HCT116 (cell line): Measurements from ENCODE around the gene ABTB1. TPM values are rescaled to one million over a fixed set of nuclear protein-coding genes. Genes with fewer than 3 reads are reported as not detected.

ENCODE experiments used
- ATAC-seq: fragments of 200-7000 bp; cut with Tn5 transposase; 2 replicates; pipeline ENCODE4 v1.9.1; 2020; ENCODE audit warnings: mild to moderate bottlenecking, moderate library complexity
- Bru-seq: library from RNA; stranded (reverse); fragments of 400-500 nt; gene quantifications from one replicate; lab custom pipeline; 2021; lab: Mats Ljungman, UMichigan
- BruChase-seq, 2 experiments: library from RNA; stranded (reverse); fragments of 400-500 nt; gene quantifications; one replicate each; lab custom pipeline; 2021; lab: Mats Ljungman, UMichigan
- BruUV-seq: library from RNA; stranded (reverse); fragments of 400-500 nt; replicated peaks from 2 replicates; lab custom pipeline; 2021; lab: Mats Ljungman, UMichigan
- CTCF ChIA-PET: fragments of 300-600 bp; sonication (Branson Sonifier 250); formaldehyde crosslinking; loops from one replicate; lab custom pipeline; 2021; ENCODE audit warnings: antibody characterized with exemption; lab: Charles Lee
- POLR2A ChIA-PET: fragments of 300-600, 350-600 bp; sonication (Branson Sonifier 250); formaldehyde crosslinking; loops from one replicate; lab custom pipeline; 2021; ENCODE audit warnings: antibody characterized with exemption; lab: Charles Lee
- RAD21 ChIA-PET, 2 experiments: fragments of 300-600 bp; sonication (Branson Sonifier 250); formaldehyde crosslinking; loops; one replicate each; lab custom pipeline; 2023; ENCODE audit warnings: low total read pairs in 2 of 2; ENCODE audit not compliant: uncharacterized antibody in 2 of 2, unreplicated experiment in 2 of 2, low non-redundant PET in 1 of 2; lab: Charles Lee
- DNase-seq: peaks from one replicate; pipeline ENCODE4 v3.0.0-alpha.2; 2010; ENCODE audit warnings: low read depth, low spot score
- H2AFZ ChIP-seq: fragments of 200-600 bp; shearing (Covaris generic), sonication (generic); 2 replicates; pipeline ENCODE4 v1.6.1; 2017; ENCODE audit warnings: low read depth, mixed run types, mixed read lengths, antibody characterized with exemption, low read length; ENCODE audit not compliant: poor library complexity, severe bottlenecking
- H3K27ac ChIP-seq: 2 replicates; pipeline ENCODE4 v1.5.1; 2012; ENCODE audit warnings: low read depth, low read length
- H3K27me3 ChIP-seq: fragments of 200-600 bp; sonication (generic); 2 replicates; pipeline ENCODE4 v1.6.1; 2016; ENCODE audit warnings: mixed run types, low read length, mixed read lengths; ENCODE audit not compliant: insufficient read depth
- H3K36me3 ChIP-seq, 2 experiments: fragments of 200-500 bp in 1 of 2; fragments of 200-600 bp in 1 of 2; sonication (Bioruptor generic) in 1 of 2; sonication (generic) in 1 of 2; 2 replicates each; pipeline versions ENCODE4 v1.5.1 to v1.6.1; 2014 to 2016; ENCODE audit warnings: low read length in 2 of 2, inconsistent platforms in 1 of 2, mixed read lengths in 1 of 2, mixed run types in 1 of 2; ENCODE audit not compliant: insufficient read depth in 2 of 2, control insufficient read depth in 1 of 2
- H3K4me1 ChIP-seq, 2 experiments: fragments of 200-600 bp in 1 of 2; sonication (generic) in 1 of 2; 2 replicates each; pipeline versions ENCODE4 v1.5.1 to v1.6.1; 2012 to 2017; ENCODE audit warnings: low read length in 2 of 2, inconsistent platforms in 1 of 2, mild to moderate bottlenecking in 1 of 2, mixed read lengths in 1 of 2, mixed run types in 1 of 2, moderate library complexity in 1 of 2; ENCODE audit not compliant: insufficient read depth in 2 of 2, control insufficient read depth in 1 of 2
- H3K4me2 ChIP-seq: fragments of 200-600 bp; sonication (generic); 2 replicates; pipeline ENCODE4 v1.6.1; 2017; ENCODE audit warnings: mixed run types, low read length, mixed read lengths
- H3K4me3 ChIP-seq, 2 experiments: fragments of 200-600 bp in 1 of 2; sonication (generic) in 1 of 2; replicated peaks in 1 of 2; 2 replicates each; pipeline ENCODE4 v1.5.1; 2011 to 2016; ENCODE audit warnings: low read length in 2 of 2, control low read depth in 1 of 2, low read depth in 1 of 2, mild to moderate bottlenecking in 1 of 2, mixed read lengths in 1 of 2, mixed run types in 1 of 2
- H3K79me2 ChIP-seq: fragments of 200-600 bp; sonication (generic); 2 replicates; pipeline ENCODE4 v1.6.1; 2017; ENCODE audit warnings: mild to moderate bottlenecking, mixed run types, low read length, moderate library complexity, mixed read lengths; ENCODE audit not compliant: insufficient read depth
- H3K9ac ChIP-seq: fragments of 200-600 bp; sonication (generic); 2 replicates; pipeline ENCODE4 v1.6.1; 2016; ENCODE audit warnings: low read length, mixed read lengths
- H3K9me2 ChIP-seq: fragments of 200-600 bp; sonication (generic), shearing (Covaris generic); 2 replicates; pipeline ENCODE4 v1.6.1; 2017; ENCODE audit warnings: mixed run types, mild to moderate bottlenecking, moderate library complexity; ENCODE audit not compliant: insufficient read depth
- H3K9me3 ChIP-seq, 2 experiments: fragments of 200-500 bp in 1 of 2; fragments of 200-600 bp in 1 of 2; sonication (Bioruptor generic) in 1 of 2; sonication (generic) in 1 of 2; 2 replicates each; pipeline ENCODE4 v1.6.1; 2014 to 2017; ENCODE audit warnings: low read length in 2 of 2, mixed read lengths in 2 of 2, inconsistent platforms in 1 of 2, low read depth in 1 of 2, mild to moderate bottlenecking in 1 of 2, mixed run types in 1 of 2, moderate library complexity in 1 of 2; ENCODE audit not compliant: control insufficient read depth in 1 of 2, insufficient read depth in 1 of 2
- H4K20me1 ChIP-seq: fragments of 200-600 bp; sonication (generic), shearing (Covaris generic); 2 replicates; pipeline ENCODE4 v1.6.1; 2017; ENCODE audit warnings: mixed run types, mild to moderate bottlenecking, moderate library complexity; ENCODE audit not compliant: insufficient read depth
- CEBPB ChIP-seq: IDR thresholded peaks from 2 replicates; pipeline ENCODE4 v1.6.1; 2012; ENCODE audit warnings: low read depth
- ELF1 ChIP-seq: IDR thresholded peaks from 2 replicates; pipeline ENCODE4 v1.6.1; 2012; ENCODE audit warnings: low read depth, borderline replicate concordance
- EZH2 ChIP-seq: fragments of 200-600 bp; sonication (generic); IDR thresholded peaks from 2 replicates; pipeline ENCODE4 v1.6.1; 2017; ENCODE audit warnings: antibody characterized with exemption, mixed run types
- EZH2phosphoT487 ChIP-seq: fragments of 200-600 bp; IDR thresholded peaks from 2 replicates; pipeline ENCODE4 v1.6.1; 2018; ENCODE audit warnings: antibody characterized with exemption, borderline replicate concordance
- POLR2A ChIP-seq: IDR thresholded peaks from 2 replicates; pipeline ENCODE4 v1.7.0; 2011; ENCODE audit warnings: borderline replicate concordance; ENCODE audit not compliant: insufficient read depth, insufficient read length; ENCODE audit errors: extremely low read depth
- POLR2AphosphoS5 ChIP-seq: IDR thresholded peaks from 2 replicates; pipeline ENCODE4 v1.6.1; 2011; ENCODE audit warnings: mild to moderate bottlenecking, low read depth, low read length, moderate library complexity
- SIN3A ChIP-seq: IDR thresholded peaks from 2 replicates; pipeline ENCODE4 v1.6.1; 2012; ENCODE audit warnings: low read depth
- SRF ChIP-seq: IDR thresholded peaks from 2 replicates; pipeline ENCODE4 v1.6.1; 2012; ENCODE audit warnings: low read depth
- YY1 ChIP-seq: IDR thresholded peaks from 2 replicates; pipeline ENCODE4 v1.6.1; 2011; ENCODE audit warnings: low read length, low read depth, moderate library complexity, mild to moderate bottlenecking; ENCODE audit not compliant: insufficient replicate concordance; ENCODE audit errors: extremely low read depth
- ZFX ChIP-seq: fragments of 450-650 bp; IDR thresholded peaks from 2 replicates; pipeline ENCODE4 v1.6.1; 2017
- intact Hi-C: fragments of 100-400 bp; cut with micrococcal nuclease; formaldehyde crosslinking; loops from 2 replicates; pipeline ENCODE4 v1.10.0; 2022
- long read RNA-seq: library from polyadenylated mRNA; unstranded; transcript quantifications from one replicate; pipeline ENCODE4 v2.0.0, GENCODE V29; 2021; ENCODE audit not compliant: unreplicated experiment
- polyA plus RNA-seq: library from polyadenylated mRNA; unstranded; fragments of >200 nt; gene quantifications from 2 replicates; pipeline ENCODE4 v1.2.1, GENCODE V29; 2012; ENCODE audit warnings: missing spikeins
- total RNA-seq: library from RNA; stranded (reverse); gene quantifications from one replicate; pipeline ENCODE4 v1.2.1, GENCODE V29; 2021; ENCODE audit not compliant: unreplicated experiment
- TF ChIP-seq, protein P1 (sequence below), 3 experiments: fragments of 200-600 bp in 1 of 3; sonication (generic) in 1 of 3; IDR thresholded peaks in 2 of 3; conservative IDR thresholded peaks in 1 of 3; 2 replicates each; pipeline ENCODE4 v1.5.1; 2012 to 2017; ENCODE audit warnings: low read depth in 2 of 3, low read length in 2 of 3, antibody characterized with exemption in 1 of 3, borderline replicate concordance in 1 of 3, control low read depth in 1 of 3, mild to moderate bottlenecking in 1 of 3, mixed read lengths in 1 of 3, mixed run types in 1 of 3, moderate library complexity in 1 of 3; ENCODE audit not compliant: insufficient read depth in 1 of 3
- TF ChIP-seq, protein P2 (sequence below): IDR thresholded peaks from 2 replicates; pipeline ENCODE4 v1.6.1; 2012
- TF ChIP-seq, protein P3 (sequence below): IDR thresholded peaks from 2 replicates; pipeline ENCODE4 v1.6.1; 2011; ENCODE audit warnings: mild to moderate bottlenecking, low read length, moderate library complexity; ENCODE audit not compliant: insufficient replicate concordance; ENCODE audit errors: extremely low read depth

The ABTB1 gene
- total RNA-seq (19.4 TPM), Bru-seq, nascent RNA (percentile 51 among the genes with signal in this experiment), BruChase-seq, experiment 1, labeled RNA remaining after a 6-hour chase (percentile 47 among the genes with signal in this experiment), BruChase-seq, experiment 2, labeled RNA remaining after a 2-hour chase (percentile 57 among the genes with signal in this experiment)
- 16.2 and 19.6 TPM in 2 replicates for polyA plus RNA-seq
- long read RNA-seq, transcript ABTB1-201 (12 exons, 1,965 nt) = major isoform, 14 of 29 reads
- long read RNA-seq, partial matches to known transcripts = 5 of 29 reads
- long read RNA-seq, other reads (novel, unspliced or antisense) = 9 of 29 reads

DNA sequence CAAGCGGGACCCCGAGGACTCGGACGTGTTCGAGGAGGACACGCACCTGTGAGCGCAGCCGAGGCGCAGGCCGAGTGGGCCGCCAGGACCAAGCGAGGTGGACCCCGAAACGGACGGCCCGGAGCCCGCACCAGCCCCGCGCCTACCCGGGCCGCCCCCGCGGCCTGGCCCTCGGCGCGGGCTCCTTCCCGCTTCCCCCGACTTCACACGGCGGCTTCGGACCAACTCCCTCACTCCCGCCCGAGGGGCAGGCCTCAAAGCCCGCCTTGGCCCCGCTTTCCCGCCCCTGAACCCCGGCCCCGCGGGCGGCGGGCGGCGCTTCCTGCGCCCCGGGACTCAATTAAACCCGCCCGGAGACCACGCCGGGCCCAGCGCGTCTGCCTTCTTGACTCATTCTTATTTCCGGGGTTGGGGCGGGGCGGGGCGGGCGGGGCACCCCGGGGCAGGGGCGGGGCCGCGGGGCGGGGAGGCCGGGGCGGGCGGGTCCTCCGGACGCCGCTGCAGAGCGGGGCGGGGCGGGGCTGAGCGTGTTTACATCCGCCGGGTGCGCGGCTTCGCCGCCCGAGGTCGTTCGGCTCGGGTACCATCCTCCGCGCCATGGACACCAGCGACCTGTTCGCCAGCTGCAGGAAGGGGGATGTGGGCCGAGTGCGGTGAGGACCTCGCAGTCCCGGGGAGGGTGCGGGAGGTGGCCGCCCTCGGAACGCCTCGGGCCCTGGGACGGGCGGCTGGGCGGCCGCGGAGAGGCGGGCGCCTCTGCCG is at the start of gene ABTB1:
TSS of gene ABTB1 (plus strand) at position 524 of the 762 bp plus-strand sequence. CDS start at position 598, 74 bp downstream.
- Histone ChIP-seq H3K27ac (peak within 1 kb of the TSS; percentile 90), H3K4me3 (peak within 1 kb of the TSS; percentile 71 to 88), H3K27me3 (no peaks in the 10 kb centered on the region), H3K36me3 (no peaks in the 10 kb centered on the region), H3K79me2 (no peaks in the 10 kb centered on the region), H3K9me2 (no peaks in the 10 kb centered on the region), H3K9me3 (no peaks in the 10 kb centered on the region), H3K4me1 (peaks cover 0 to 19% of the 10 kb centered on the region in 2 experiments; a peak in 2 of 4 replicates)
- ChIA-PET CTCF (no interaction called here), POLR2A (interaction anchor here (1.1 kb wide), 1 partner anchor 11 kb away, joined by 3 read pairs; no protein-coding TSS in a partner anchor), RAD21 (no interaction called here)
- ATAC-seq = peak; percentile 87
- intact Hi-C loops = no loop called here
- BruUV-seq = no TSS peak
- TF ChIP-seq EZH2 (no peak), EZH2phosphoT487 (no peak), ZFX (peak; percentile 96), POLR2A (peak; percentile 72), SIN3A (peak; percentile 46; the same call in 1 of the 2 replicates), POLR2AphosphoS5 (peak; percentile 96)
- TF ChIP-seq, all 23 proteins: peak for 4
- peak within 1 kb of the TSS; percentile 35 for H2AFZ ChIP-seq
- no peak for DNase-seq
- peak within 1 kb of the TSS; percentile 95 for H3K9ac ChIP-seq
- H4K20me1 ChIP-seq = no peaks in the 10 kb centered on the region
- H3K4me2 ChIP-seq = peak within 1 kb of the TSS; percentile 98

DNA sequence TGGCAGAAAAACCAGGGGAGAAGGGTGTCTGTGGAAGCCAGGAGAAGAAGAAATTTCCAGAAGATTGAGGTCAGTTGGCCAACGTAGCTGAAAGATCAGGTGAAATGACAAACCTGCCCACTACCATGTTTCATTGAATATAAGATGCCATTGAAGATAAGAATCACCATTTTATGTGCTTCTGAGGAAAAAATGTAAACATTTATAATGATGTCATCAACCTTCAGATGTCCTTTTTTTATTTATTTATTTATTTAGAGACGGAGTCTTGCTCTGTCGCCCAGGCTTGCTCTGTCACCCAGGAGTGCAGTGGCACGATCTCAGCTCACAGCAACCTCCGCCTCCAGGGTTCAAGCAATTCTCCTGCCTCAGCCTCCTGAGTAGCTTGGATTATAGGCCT is 48.7 kb upstream of the ABTB1 start:
- H3K4me1 ChIP-seq = no peaks in the 10 kb centered on the region
- H2AFZ ChIP-seq = no peak overlapping the region
- no peaks in the 10 kb centered on the region for H3K79me2 ChIP-seq
- no peak for DNase-seq
- intact Hi-C loops = no loop called here
- peaks cover 9 to 24% of the 10 kb centered on the region in 2 experiments; a peak in 3 of 4 replicates for H3K36me3 ChIP-seq
- BruUV-seq = no TSS peak
- H3K9me2 ChIP-seq = no peaks in the 10 kb centered on the region
- H4K20me1 ChIP-seq = no peaks in the 10 kb centered on the region
- no peak for ATAC-seq
- H3K4me2 ChIP-seq = no peak overlapping the region
- H3K27ac ChIP-seq = no peak overlapping the region
- H3K9me3 ChIP-seq = no peaks in the 10 kb centered on the region
- ChIA-PET RAD21 (no interaction called here), POLR2A (no interaction called here), CTCF (no interaction called here)
- H3K27me3 ChIP-seq = peaks cover 21% of the 10 kb centered on the region
- no peak overlapping the region for H3K9ac ChIP-seq
- H3K4me3 ChIP-seq = no peak overlapping the region
- no peak for TF ChIP-seq EZH2
- TF ChIP-seq, protein P1, sequence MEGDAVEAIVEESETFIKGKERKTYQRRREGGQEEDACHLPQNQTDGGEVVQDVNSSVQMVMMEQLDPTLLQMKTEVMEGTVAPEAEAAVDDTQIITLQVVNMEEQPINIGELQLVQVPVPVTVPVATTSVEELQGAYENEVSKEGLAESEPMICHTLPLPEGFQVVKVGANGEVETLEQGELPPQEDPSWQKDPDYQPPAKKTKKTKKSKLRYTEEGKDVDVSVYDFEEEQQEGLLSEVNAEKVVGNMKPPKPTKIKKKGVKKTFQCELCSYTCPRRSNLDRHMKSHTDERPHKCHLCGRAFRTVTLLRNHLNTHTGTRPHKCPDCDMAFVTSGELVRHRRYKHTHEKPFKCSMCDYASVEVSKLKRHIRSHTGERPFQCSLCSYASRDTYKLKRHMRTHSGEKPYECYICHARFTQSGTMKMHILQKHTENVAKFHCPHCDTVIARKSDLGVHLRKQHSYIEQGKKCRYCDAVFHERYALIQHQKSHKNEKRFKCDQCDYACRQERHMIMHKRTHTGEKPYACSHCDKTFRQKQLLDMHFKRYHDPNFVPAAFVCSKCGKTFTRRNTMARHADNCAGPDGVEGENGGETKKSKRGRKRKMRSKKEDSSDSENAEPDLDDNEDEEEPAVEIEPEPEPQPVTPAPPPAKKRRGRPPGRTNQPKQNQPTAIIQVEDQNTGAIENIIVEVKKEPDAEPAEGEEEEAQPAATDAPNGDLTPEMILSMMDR (IDR thresholded peaks at IDR 0.05 in 2 of 3, conservative IDR thresholded peaks at IDR 0.05 in 1 of 3; ENCODE audit: borderline replicate concordance in 1 of 3, insufficient read depth in 1 of 3, low read depth in 2 of 3, low read length in 2 of 3) = no peak
- TF ChIP-seq, protein P2, sequence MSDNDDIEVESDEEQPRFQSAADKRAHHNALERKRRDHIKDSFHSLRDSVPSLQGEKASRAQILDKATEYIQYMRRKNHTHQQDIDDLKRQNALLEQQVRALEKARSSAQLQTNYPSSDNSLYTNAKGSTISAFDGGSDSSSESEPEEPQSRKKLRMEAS = no peak
- TF ChIP-seq CEBPB = no peak
- TF ChIP-seq SRF = no peak
- TF ChIP-seq, protein P3, sequence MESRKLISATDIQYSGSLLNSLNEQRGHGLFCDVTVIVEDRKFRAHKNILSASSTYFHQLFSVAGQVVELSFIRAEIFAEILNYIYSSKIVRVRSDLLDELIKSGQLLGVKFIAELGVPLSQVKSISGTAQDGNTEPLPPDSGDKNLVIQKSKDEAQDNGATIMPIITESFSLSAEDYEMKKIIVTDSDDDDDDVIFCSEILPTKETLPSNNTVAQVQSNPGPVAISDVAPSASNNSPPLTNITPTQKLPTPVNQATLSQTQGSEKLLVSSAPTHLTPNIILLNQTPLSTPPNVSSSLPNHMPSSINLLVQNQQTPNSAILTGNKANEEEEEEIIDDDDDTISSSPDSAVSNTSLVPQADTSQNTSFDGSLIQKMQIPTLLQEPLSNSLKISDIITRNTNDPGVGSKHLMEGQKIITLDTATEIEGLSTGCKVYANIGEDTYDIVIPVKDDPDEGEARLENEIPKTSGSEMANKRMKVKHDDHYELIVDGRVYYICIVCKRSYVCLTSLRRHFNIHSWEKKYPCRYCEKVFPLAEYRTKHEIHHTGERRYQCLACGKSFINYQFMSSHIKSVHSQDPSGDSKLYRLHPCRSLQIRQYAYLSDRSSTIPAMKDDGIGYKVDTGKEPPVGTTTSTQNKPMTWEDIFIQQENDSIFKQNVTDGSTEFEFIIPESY = no peak
- no peak for TF ChIP-seq POLR2A
- no peak for TF ChIP-seq ELF1
- no peak for TF ChIP-seq YY1
- TF ChIP-seq ZFX = no peak
